NCI-H748 (cell line): Measurements from ENCODE around the gene RBFA.
"Not testable (repeated sequence)": the region's sequence is repeated elsewhere in the genome, so short reads cannot be mapped to it uniquely, and the experiment has no call there.

ENCODE experiments used
- DNase-seq: peaks from one replicate; lab custom pipeline; 2025; ENCODE audit not compliant: unreplicated experiment; lab: John Stamatoyannopoulos, UW

RBFA gene

GRCh38 chr18:80034068-80034851 is at the start of gene RBFA:
RBFA (plus strand) TSS chr18:80034434; CDS start chr18:80034496, 62 bp downstream.
- peak; percentile 99 for DNase-seq

- DNase-seq: no peak
These were observed 49.1 kb upstream of the RBFA start for GRCh38 chr18:79985172-79985571.

- DNase-seq: no peak
These were observed 47.5 kb upstream of the RBFA start for GRCh38 chr18:79986726-79987125.

- no peak for DNase-seq
These were observed 46.7 kb upstream of the RBFA start for GRCh38 chr18:79987566-79987965.

DNA sequence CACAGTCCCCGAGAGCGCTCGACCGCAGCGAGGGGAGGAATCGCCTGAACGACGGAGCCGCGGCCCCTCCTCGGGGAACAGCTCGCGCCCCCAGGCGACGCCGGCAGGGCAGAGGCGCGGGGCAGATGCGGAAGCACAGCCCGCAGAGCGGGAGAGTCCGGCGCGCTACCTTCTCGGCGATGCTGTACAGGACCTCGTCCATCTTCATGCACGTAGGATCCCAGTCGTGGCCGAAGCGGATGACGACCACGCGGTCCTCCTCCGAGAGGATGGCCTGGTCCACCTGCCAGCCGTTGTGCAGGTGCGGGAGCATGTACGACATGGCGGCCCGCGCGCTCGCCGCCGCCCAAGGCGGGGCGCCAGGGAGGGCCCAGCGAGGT is 46.2 kb upstream of the RBFA start:
- DNase-seq: peak; percentile 84

GRCh38 chr18:79988451-79989194 is 45.6 kb upstream of the RBFA start, which contains the start of gene TXNL4A:
TXNL4A (minus strand) TSS chr18:79988563; CDS start chr18:79988392, 171 bp downstream.
- peak; percentile 93 for DNase-seq

DNA sequence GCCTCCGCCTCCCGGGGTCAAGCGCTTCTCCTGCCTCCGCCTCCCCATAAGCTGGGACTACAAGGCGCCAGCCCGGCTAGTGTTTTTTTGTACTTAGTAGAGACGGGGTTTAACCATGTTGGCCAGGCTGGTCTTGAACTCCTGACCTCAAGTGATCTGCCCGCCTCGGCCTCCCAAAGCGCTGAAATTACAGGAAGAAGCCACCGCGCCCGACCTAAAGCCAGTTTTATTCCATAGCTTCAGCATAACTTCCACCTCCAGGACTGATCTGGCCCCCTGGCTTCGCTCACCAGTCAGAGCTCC is 45.1 kb upstream of the RBFA start:
- DNase-seq: no peak

- no peak for DNase-seq
These were observed 42.7 kb upstream of the RBFA start for GRCh38 chr18:79991494-79991893.

- not testable (repeated sequence) for DNase-seq
These were observed 34.5 kb upstream of the RBFA start for GRCh38 chr18:79999701-80000100.

DNA sequence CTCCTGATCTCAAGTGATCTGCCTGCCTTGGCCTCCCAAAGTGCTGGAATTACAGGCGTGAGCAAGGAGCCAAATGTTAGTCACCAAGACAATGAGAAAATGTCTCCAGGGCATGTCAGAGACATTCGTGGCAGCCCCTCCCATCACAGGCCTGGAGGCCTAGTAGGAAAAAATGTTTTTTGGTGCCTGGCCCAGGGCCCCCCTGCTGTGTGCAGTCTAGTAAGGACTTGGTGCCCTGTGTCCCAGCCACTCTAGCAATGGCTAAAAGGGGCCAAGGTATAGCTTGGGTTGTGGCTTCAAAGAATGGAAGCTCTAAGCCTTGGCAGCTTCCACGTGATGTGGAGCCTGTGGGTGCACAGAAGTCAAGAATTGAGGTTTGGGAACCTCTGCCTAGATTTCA is 33.4 kb upstream of the RBFA start:
- DNase-seq: no peak

- no peak for DNase-seq
These were observed 31.8 kb upstream of the RBFA start for GRCh38 chr18:80002468-80002867.

DNA sequence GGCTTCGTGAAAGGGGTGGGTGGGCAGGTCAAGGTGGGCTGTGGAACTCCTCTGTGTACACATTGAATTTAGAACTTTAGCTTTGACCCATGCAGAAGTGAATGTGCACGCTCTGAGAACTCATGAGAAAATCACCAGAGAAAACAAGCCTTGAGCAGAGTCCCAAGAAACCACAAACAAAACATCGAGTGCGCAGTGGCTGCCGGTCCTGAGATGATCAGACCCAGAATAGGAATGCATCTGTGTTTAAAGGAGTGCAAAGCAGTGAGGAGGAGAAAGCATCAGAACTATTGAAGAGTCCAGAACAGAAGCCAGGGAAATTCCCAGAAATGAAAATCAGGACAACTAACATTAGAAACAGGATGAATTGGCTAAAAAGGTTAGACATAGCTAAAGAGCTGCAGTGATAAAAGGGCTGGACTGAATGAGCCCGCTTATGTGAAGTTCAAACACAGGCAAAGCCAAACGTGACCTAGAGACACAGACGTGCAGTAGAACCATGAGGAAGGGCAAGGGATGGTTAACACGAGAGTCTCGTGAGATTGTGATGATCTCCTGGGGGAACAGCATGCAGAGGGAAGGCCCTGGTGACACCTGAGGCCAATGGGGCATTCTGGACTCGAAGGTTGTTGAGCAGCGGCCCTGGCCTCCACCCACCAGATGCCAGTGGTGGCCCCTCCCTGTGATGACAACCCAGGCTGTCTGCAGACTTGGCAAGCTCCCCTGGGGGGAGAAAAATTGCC is 29.5 kb upstream of the RBFA start:
- DNase-seq: no peak

- no peak for DNase-seq
These were observed 27.5 kb upstream of the RBFA start for GRCh38 chr18:80006724-80007123.

GRCh38 chr18:80009661-80010550 is 24.3 kb upstream of the RBFA start:
- DNase-seq: no peak

DNA sequence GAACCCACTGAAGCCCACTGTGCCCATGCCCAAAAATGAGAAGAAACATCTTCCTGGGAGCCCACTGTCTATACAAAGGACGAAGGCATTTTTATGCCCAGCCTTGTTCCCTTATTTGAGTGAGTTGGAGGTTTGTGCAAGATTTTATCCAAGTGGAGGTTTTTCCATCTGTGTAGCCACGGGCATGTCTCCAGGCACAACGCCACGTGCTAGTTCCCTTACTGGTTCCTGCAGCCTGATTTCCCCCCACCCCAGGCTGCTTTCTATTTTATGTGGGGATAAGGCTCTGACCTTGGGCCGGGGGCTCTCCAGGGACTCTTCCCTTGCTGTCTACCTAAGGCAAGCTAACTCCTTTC is 23.7 kb upstream of the RBFA start:
- no peak for DNase-seq

- not testable (repeated sequence) for DNase-seq
These were observed 22.6 kb upstream of the RBFA start for GRCh38 chr18:80011496-80012137.

DNA sequence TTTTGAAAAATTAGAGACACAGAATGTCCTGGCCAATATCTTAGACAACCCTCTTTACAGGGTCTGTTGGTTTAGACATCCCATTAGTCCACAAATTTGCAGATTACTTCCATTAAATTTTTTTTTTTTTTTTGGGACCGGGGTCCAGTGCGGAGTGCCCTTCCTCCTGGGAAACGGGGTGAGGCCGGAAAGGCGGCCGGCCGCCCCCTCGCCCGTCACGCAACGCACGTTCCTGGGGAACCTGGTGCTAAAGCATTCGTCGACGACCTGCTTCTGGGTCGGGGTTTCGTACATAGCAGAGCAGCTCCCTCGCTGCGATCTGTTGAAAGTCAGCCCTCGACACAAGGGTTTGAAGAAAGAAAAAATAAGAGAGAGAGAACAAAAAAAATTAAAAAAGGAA is 21.5 kb upstream of the RBFA start:
- DNase-seq: no peak

- DNase-seq: peak; percentile 45
These were observed 11.6 kb upstream of the RBFA start for GRCh38 chr18:80022613-80023012.

DNA sequence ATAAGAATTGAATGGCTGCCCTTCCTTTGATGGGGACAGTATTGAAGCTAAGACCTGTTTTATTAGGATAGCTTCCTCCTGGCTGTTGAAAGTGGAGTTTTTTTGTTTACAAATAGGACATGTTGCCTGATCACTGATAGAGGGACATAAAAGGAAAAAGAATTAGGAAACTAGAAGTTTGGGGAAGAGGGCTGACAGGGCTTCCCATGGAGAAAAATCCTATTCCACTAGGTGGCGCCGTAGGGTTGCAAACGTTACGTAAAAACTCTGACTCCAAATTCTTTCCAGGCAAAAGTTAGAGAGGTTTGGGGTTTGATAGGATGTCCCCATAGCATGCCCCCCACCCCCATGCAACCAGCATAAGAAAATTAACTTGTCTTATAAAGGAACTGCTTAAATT is 11.1 kb upstream of the RBFA start:
- DNase-seq: no peak

GRCh38 chr18:80026363-80026762 is 7.9 kb upstream of the RBFA start:
- no peak for DNase-seq
